ENCODE data around the gene USH2A.

DNA sequence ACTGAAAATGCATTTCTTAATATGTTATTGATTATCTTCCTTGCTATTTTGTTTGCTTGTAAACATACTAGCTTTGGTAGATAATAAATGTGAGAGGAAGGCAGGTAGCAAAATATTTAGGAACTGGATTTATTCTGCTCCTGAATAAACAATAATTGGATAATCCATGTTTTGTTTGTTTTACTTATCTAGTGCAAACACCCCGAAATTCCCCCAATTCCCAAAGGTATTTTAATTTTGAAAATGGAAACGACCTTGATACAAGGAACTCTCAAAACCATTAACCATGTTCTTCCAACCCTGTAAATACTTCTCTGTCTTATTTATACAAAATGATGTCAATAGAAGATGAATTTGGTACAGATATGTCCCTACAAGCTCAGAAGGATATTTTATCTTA, 3.0 kb downstream of the USH2A start:
- TF ChIP-seq RAD21 (conservative IDR thresholded peaks at IDR 0.05) (no peak), CTCF (IDR thresholded peaks at IDR 0.05; ENCODE audit: poor library complexity, severe bottlenecking) (no peak), POLR2AphosphoS5 (IDR thresholded peaks at IDR 0.05) (no peak), TAF1 (IDR thresholded peaks at IDR 0.05; ENCODE audit: low read depth) (no peak)
